Measurements from ENCODE around the gene CPLX1.
"Not testable (repeated sequence)": the region's sequence is repeated elsewhere in the genome, so short reads cannot be mapped to it uniquely, and the experiment has no call there.

CPLX1 gene

DNA sequence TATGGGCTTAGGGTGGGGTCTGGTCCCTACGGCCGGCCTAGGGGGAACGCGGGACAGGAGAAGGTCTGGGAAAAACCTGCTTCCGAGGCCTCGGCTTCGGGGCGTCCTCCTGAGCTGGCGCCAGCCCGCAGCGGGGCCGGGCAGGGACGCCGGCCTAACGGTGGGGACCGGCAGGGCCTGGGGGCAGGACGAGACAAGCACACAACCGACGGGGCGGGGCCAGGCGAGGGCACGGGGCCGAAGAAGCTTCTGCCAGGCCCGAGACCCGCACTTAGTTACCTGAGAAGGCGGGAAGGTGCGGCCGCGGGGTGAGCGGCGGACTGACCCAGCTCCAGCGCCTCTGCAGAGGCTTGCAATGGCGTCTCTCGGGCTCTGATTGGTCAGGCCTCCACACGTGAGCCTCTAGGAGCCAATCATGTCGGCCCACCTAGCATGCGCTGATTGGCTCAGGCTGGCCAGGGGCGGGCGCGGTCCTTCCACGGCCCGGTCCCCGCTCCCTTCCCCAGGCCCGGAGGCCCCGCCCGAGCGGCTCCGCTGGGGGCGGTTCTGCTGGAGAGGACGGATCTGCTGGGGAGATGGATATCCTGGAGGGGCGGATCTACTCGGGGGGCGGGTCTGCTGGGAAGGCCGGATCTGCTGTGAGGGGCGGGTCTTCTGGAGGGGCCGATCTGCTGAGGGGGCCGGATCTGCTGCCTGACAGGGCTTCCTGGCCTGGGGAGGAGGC lies 44.3 kb downstream of the CPLX1 start:
- H2AFZ ChIP-seq (ENCODE audit: low read depth): peak overlapping the region; percentile 75
- H3K9ac ChIP-seq: peak overlapping the region; percentile 100
- peak overlapping the region; percentile 54; the same call in 1 of the 2 replicates for H3K4me2 ChIP-seq
- no peaks in the 10 kb centered on the region for H3K27me3 ChIP-seq (ENCODE audit: insufficient read depth, low read depth)
- peak overlapping the region; percentile 94 for H3K27ac ChIP-seq
- TF ChIP-seq, protein P1, sequence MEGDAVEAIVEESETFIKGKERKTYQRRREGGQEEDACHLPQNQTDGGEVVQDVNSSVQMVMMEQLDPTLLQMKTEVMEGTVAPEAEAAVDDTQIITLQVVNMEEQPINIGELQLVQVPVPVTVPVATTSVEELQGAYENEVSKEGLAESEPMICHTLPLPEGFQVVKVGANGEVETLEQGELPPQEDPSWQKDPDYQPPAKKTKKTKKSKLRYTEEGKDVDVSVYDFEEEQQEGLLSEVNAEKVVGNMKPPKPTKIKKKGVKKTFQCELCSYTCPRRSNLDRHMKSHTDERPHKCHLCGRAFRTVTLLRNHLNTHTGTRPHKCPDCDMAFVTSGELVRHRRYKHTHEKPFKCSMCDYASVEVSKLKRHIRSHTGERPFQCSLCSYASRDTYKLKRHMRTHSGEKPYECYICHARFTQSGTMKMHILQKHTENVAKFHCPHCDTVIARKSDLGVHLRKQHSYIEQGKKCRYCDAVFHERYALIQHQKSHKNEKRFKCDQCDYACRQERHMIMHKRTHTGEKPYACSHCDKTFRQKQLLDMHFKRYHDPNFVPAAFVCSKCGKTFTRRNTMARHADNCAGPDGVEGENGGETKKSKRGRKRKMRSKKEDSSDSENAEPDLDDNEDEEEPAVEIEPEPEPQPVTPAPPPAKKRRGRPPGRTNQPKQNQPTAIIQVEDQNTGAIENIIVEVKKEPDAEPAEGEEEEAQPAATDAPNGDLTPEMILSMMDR (conservative IDR thresholded peaks at IDR 0.05; ENCODE audit: low read depth, low read length): no peak
- H3K36me3 ChIP-seq (ENCODE audit: insufficient read depth): no peaks in the 10 kb centered on the region
- no peaks in the 10 kb centered on the region for H4K20me1 ChIP-seq (ENCODE audit: insufficient read depth)
- H3K79me2 ChIP-seq (ENCODE audit: insufficient read depth, low read depth): peaks cover 31% of the 10 kb centered on the region; the same call in 1 of the 2 replicates
- no peak overlapping the region for H3K4me3 ChIP-seq (IDR thresholded peaks at IDR 0.05; ENCODE audit: insufficient read depth, low read depth, low read length)
- no peaks in the 10 kb centered on the region for H3K4me1 ChIP-seq (ENCODE audit: low read depth, poor library complexity, severe bottlenecking)

DNA sequence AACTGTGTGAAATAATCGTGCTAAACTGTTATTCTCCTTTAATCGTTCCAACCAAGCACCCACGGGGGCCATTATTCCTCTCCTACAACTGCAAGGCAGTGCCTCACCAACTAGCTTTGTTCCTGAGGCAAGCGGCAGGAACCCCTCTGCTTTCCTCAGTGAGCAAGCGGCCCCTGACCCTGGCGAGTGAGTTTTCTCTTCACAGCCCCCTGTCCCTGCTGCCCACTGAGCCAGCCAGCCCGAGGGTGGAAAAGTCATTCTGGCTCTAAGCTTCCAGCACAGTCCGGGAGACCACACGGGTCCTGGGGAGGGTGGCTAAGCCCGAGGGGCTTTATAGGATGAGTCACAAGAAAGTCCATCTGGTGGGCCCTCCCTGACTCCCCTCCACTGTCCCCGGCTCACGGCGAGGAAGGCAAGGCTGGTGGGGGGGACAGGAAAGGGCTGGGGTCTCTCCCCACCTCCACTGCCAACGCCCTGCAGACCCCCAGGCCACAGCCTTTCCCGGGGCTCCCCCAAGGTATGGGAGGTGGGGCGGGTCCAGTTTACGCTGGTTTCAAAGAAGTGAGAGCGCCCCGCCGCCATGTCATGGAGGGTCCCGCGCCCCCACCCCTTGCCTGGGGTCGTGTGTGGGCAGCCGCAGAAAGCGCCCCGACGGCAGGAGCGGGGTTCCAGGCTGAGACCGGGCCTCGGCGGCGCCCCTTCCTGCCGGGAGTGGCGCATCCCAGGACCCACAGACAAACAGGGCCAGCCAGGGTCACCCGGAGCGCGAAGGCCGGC lies 45.0 kb downstream of the CPLX1 start:
- Histone ChIP-seq H4K20me1 (ENCODE audit: insufficient read depth) (no peaks in the 10 kb centered on the region), H3K9ac (peak overlapping the region; percentile 100), H3K4me3 (IDR thresholded peaks at IDR 0.05; ENCODE audit: insufficient read depth, low read depth, low read length) (no peak overlapping the region), H3K79me2 (ENCODE audit: insufficient read depth, low read depth) (peaks cover 36% of the 10 kb centered on the region; the same call in 1 of the 2 replicates), H3K27ac (peak overlapping the region; percentile 94), H2AFZ (ENCODE audit: low read depth) (no peak overlapping the region), H3K27me3 (ENCODE audit: insufficient read depth, low read depth) (no peaks in the 10 kb centered on the region), H3K4me1 (ENCODE audit: low read depth, poor library complexity, severe bottlenecking) (no peaks in the 10 kb centered on the region), H3K36me3 (ENCODE audit: insufficient read depth) (no peaks in the 10 kb centered on the region), H3K4me2 (peak overlapping the region; percentile 54)
- TF ChIP-seq, protein P1 (conservative IDR thresholded peaks at IDR 0.05; ENCODE audit: low read depth, low read length): no peak

DNA sequence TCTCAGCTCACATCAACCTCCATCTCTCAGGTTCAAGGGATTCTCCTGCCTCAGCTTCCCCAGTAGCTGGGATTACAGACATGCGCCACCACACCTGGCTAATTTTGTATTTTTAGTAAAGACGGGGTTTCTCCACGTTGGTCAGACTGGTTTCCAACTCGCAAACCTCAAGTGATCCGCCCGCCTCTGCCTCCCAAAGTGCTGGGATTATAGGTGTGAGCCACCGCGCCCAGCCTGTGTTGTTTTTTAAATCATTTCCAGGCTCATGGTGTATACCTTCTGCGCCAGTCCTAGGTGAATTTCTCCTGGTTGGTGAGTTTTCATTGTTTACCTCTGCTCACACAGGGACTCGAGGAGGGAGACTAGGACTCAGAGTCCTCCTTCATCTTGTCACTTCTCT lies 45.7 kb downstream of the CPLX1 start:
- not testable (repeated sequence) for H3K36me3 ChIP-seq (ENCODE audit: insufficient read depth); H3K4me1 ChIP-seq (ENCODE audit: low read depth, poor library complexity, severe bottlenecking); H3K27ac ChIP-seq; H4K20me1 ChIP-seq (ENCODE audit: insufficient read depth); H3K9ac ChIP-seq; H2AFZ ChIP-seq (ENCODE audit: low read depth); H3K27me3 ChIP-seq (ENCODE audit: insufficient read depth, low read depth); H3K4me3 ChIP-seq (IDR thresholded peaks at IDR 0.05; ENCODE audit: insufficient read depth, low read depth, low read length)
- peaks cover 38% of the 10 kb centered on the region; the same call in 1 of the 2 replicates for H3K79me2 ChIP-seq (ENCODE audit: insufficient read depth, low read depth)
- H3K4me2 ChIP-seq: peak overlapping the region; percentile 54; the same call in 1 of the 2 replicates

DNA sequence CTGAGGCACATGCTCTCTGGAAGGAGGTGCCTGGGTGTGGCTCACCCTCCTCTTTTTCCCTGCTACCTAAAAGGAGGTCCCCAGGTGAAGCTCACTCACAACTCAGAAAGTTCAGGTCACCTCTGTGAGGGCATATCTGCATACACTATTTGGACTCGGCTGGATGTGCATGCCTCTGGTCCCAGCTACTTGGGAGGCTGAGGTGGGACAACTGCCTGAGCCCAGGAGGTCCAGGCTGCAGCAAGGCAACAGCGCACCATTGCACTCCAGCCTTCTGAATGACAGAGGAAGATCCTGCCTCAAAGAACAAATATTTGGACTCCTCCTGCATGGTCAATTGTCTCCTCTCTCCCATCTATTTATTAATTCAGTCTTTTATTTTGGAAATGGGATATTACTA lies 46.4 kb downstream of the CPLX1 start:
- Histone ChIP-seq H3K27me3 (ENCODE audit: insufficient read depth, low read depth) (no peaks in the 10 kb centered on the region), H2AFZ (ENCODE audit: low read depth) (no peak overlapping the region), H4K20me1 (ENCODE audit: insufficient read depth) (no peaks in the 10 kb centered on the region), H3K79me2 (ENCODE audit: insufficient read depth, low read depth) (peaks cover 38% of the 10 kb centered on the region; the same call in 1 of the 2 replicates), H3K4me1 (ENCODE audit: low read depth, poor library complexity, severe bottlenecking) (no peaks in the 10 kb centered on the region), H3K4me3 (IDR thresholded peaks at IDR 0.05; ENCODE audit: insufficient read depth, low read depth, low read length) (no peak overlapping the region), H3K36me3 (ENCODE audit: insufficient read depth) (no peaks in the 10 kb centered on the region), H3K9ac (no peak overlapping the region), H3K27ac (no peak overlapping the region), H3K4me2 (no peak overlapping the region)
- TF ChIP-seq, protein P1 (conservative IDR thresholded peaks at IDR 0.05; ENCODE audit: low read depth, low read length): no peak
